Skin of body (tissue), 2 donors: ENCODE measurements around the gene CNMD. TPM values are rescaled to one million over a fixed set of nuclear protein-coding genes. Genes with fewer than 3 reads are reported as not detected.
"Not testable (repeated sequence)": the region's sequence is repeated elsewhere in the genome, so short reads cannot be mapped to it uniquely, and the experiment has no call there.

ENCODE experiments used
- DNase-seq: peaks from one replicate; lab custom pipeline; 2025; lab: John Stamatoyannopoulos, UW
- total RNA-seq: library from RNA; depleted of rRNA; stranded (reverse); fragments of >200 nt; gene quantifications from one replicate; pipeline ENCODE4 v1.2.3, GENCODE V29; 2014

Gene CNMD
- total RNA-seq, 1 donor from 2014 or later, result 0.49 TPM

DNA sequence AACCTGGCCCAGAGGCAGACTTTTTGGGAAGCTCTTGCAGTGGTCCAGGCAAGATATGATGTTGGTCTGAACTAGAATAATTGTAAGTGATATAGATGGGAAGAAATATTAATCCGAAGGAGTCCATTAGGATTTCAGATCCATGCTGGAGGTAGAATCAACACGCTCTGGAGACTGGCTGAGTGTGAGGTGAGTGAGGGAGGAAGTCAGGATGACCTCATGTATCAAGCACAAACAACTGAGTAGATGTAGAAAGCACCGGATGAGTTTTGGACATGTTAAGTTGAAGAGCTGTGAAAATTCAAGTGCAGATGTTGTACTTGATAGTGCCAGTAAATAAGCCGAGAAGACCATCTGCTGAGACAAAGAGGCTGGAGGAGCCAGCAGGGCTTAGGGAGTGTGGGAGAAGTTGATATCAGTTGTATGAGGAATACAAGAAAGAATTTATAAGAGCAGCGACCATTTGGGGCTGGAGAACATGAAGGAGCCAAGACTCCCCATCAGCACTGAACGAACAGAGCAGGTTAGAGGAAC lies 5.3 kb upstream of the CNMD start:
- DNase-seq, result no peak

GRCh38 chr13:52743988-52744387 lies 4.4 kb upstream of the CNMD start:
- no peak for DNase-seq

- no peak for DNase-seq
Observed at GRCh38 chr13:52743569-52743968, 3.9 kb upstream of the CNMD start.

DNA sequence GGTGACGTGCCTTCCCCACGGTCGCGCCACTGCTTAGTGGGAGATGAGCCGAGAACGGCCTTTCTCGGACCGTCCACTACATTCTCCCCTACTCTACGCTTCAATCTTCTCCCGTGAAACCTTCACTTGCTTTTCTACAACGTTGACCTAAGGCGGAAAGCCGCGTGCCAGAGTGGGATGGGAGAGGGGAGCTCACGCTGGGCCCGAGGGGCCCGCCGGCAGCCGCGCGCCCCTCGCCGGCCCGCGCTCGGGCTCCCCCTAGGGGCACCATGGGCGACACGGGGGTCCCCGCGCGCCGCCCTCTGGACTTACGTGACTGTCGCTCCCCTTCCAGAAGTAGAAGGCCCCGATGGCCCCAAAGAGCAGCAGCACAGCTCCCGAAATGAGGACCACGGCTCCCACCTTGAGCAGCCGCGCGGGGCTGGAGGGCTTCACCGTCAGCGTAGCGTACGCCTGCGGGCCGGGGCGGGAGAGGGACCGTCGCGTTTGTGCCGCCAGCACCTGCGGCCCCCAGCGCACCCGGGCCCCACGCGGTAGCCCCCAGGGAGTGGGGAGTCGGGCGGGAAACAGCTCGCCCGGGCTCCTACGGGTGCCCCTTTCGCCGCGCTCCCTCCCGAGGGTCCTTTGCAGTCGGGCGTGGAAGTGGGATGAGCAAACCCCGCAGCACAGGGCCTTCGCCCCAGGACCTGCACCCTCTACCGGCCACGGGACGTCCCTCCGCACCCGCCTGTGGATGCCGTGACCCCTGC lies 727 bp downstream of the CNMD start:
- no peak for DNase-seq

DNA sequence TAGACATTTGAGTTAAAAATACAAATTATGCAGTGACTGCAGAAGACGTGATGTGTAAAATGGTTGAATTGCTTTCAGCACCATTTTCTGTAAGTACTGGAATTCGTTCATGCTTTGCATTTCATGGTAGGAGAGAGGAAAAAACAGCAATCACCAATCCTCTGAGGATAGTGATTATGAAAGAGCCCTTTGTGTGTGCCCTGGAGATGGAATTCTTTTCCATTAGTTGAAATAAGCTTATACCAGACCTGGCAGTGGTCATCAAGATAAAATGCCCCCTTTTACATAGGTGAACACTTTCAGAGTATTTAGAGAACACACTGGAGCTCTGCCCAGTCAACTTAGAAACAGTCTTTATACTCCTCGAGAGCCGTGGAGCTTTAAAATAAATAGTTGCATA lies 1.7 kb downstream of the CNMD start:
- DNase-seq, result no peak

- no peak for DNase-seq
Observed at GRCh38 chr13:52737451-52737850, 2.2 kb downstream of the CNMD start.

- no peak for DNase-seq
Observed at GRCh38 chr13:52736891-52737290, 2.7 kb downstream of the CNMD start.

GRCh38 chr13:52734075-52734623 lies 5.5 kb downstream of the CNMD start:
- DNase-seq, result no peak

DNA sequence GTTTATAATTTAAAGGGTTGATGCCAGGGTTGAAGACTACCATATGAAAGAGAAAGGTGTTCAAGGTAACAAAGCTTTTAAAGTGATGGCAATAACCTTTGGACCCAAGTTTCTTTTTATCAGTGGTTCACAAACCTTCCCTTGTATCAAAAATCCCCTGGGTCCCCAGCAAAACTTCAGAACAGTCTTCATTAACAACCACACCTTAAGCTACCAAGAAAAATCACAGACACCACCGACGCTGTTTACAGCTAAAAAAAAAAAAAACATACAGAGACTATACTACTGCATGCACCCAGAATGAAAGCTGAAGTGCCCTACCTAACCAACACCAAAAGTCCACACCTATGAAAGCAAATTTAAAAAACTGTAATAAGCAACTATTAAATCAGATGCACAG lies 13.4 kb downstream of the CNMD start:
- DNase-seq, result no peak

GRCh38 chr13:52725302-52725701 lies 14.3 kb downstream of the CNMD start:
- no peak for DNase-seq

DNA sequence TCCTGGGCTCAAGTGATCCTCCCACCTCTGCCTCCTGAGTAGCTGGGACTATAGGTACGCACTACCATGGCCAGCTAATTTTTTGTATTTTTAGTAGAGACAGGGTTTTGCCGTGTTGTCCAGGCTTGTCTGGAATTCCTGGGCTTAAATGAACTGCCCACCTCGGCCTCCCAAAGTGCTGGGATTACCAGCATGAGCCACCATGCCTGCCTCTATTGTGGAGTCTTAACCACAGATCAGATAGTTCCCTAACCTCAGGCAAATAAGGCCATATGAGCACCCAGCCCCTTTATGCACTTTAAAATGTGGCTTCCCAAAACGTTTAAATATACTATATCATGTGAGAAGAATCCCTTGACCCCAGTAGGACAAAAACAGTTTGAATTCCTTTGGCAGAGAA lies 16.4 kb downstream of the CNMD start:
- no peak for DNase-seq

GRCh38 chr13:52721356-52721755 lies 18.3 kb downstream of the CNMD start:
- DNase-seq, result not testable (repeated sequence)

DNA sequence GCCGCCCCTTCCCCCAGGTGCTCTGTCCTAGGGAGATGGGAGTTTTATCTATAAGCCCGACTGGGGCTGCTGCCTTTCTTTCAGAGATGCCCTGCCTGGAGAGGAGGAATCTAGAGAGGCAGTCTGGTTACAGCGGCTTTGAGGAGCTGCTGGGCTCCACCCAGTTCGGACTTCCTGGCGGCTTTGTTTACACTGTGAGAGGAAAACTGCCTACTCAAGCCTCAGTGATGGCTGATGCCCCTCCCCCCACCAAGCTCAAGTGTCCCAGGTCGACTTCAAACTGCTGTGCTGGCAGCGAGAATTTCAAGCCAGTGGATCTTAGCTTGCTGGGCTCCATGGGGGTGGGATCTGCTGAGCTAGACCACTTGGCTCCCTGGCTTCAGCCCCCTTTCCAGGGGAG lies 18.7 kb downstream of the CNMD start:
- not testable (repeated sequence) for DNase-seq

- no peak for DNase-seq
Observed at GRCh38 chr13:52713894-52714293, 25.7 kb downstream of the CNMD start.

GRCh38 chr13:52712385-52712784 lies 27.2 kb downstream of the CNMD start:
- DNase-seq, result no peak

DNA sequence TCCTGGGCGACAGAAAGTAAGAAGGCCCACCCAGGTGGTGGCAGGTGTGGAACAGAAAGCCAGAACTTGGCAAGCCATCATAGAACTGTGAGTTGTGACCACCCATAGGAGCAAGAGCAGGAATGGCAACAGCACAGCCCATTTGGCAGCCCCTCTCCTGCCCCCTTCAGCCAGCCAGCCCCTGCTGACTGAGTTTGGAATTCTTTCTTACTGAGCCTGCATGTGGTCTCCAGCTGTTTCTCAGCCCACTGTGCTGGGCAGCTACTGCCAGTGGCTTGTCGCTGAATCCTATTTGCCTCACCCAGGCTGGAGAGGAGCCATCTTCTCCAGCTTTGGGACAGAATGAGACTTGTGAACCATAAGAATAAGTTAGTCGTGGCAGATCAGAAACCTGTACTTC lies 28.3 kb downstream of the CNMD start:
- no peak for DNase-seq

DNA sequence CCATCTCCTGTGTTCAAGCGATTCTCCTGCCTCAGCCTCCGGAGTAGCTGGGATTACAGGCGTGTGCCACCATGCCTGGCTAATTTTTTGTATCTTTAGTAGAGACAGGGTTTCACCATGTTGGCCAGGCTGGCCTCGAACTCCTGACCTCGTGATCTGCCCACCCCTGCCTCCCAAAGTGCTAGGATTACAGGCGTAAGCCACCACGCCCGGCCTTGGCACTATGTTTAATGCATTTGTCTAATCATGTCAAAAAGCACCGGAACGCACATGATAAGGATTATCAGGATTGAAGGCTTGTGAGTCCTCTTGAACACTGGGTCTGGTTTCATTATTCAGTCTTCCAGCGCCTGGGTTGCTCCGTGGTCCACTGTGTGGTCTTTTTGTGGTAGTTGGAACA lies 31.4 kb downstream of the CNMD start:
- not testable (repeated sequence) for DNase-seq

GRCh38 chr13:52707375-52707774 lies 32.2 kb downstream of the CNMD start:
- no peak for DNase-seq

- DNase-seq, result no peak
Observed at GRCh38 chr13:52706081-52706480, 33.5 kb downstream of the CNMD start.

DNA sequence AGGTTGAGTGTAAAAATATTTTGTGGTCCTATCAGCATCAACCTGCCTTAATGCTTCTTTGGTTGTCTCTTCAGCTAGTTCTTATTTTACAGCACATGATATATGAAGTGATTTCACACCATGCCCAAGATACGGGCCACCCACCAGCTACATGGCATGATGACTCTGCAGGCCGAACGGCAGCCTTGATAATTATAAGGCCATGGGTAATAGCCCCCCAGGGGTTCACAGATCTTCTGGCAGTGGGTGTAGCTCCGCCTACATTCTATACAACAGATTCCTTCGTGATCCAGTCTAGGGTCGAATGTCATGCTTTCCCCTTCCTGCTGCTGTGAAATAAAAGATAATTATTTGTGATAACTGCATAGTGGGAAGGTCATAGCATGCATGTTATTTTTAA lies 36.1 kb downstream of the CNMD start:
- DNase-seq, result no peak

- no peak for DNase-seq
Observed at GRCh38 chr13:52701728-52702465, 37.7 kb downstream of the CNMD start.

- no peak for DNase-seq
Observed at GRCh38 chr13:52696566-52696965, 43.1 kb downstream of the CNMD start.
